SH-SY5Y (cell line): Measurements from ENCODE around the gene DSCAML1.

Experiments used
- GATA2 ChIP-seq: IDR thresholded peaks from 2 replicates; pipeline ENCODE4 v1.6.1; 2011; ENCODE audit warnings: mild to moderate bottlenecking, low read depth, low read length
- GATA3 ChIP-seq: IDR thresholded peaks from 2 replicates; pipeline ENCODE4 v1.6.1; 2011; ENCODE audit warnings: low read depth, mild to moderate bottlenecking, low read length, moderate library complexity

DNA sequence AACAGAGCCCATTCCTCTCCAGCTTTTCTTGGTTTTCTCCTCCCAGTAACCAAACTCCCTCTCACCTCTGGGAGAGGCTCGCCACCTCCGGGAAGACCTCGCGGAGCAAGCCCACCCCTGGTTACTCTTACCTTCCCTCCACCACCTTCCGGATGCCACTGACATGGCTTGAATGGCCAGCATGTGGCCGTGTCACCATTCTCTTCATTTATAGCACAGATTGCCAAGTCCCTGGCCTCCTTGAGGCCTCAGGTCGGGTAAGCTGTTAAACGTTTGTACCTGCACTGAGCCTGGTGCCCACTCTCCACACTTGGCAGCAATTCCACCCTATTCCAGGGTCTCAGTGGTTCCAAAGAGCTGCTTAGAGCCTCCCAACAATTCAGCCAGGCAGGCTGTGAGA is 35.5 kb upstream of the DSCAML1 start:
- TF ChIP-seq GATA3 (no peak), GATA2 (no peak)
